Embryonic facial prominence (tissue), 1 donor: ENCODE measurements around the gene EFL1.
A peak's percentile ranks its signal among the peaks of the same experiment; 100 is the strongest.

Experiments
- DNase-seq: peaks from one replicate; pipeline ENCODE4 v3.0.0-alpha.2; 2016; ENCODE audit errors: extremely low spot score

EFL1 gene

DNA sequence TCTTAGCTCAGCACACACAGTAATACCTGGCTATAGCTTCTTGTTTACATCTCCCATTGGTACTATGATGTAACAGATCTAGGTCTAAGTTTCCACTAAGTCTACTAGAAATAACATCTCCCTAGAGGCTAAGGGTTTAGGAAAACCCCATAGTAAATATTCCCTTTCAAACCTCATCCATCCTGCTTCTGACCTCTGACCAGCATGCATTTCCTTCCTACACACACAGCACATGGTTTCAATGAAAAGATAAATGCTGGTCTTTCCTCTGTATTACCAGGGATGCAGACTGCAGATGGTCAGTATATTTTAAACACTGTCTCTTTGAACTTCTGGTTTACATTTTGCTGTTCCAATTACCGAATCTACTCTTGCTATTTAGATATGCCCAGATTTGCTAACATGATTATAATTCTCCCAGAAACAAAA, 96.6 kb downstream of the EFL1 start:
- DNase-seq, result no peak

GRCh38 chr15:82159922-82160321, 102.6 kb downstream of the EFL1 start:
- DNase-seq, result no peak

- no peak for DNase-seq
These were observed 103.7 kb downstream of the EFL1 start for GRCh38 chr15:82158811-82159210.

- DNase-seq, result no peak
These were observed 111.9 kb downstream of the EFL1 start for GRCh38 chr15:82150645-82151044.

GRCh38 chr15:82146990-82147461, 115.5 kb downstream of the EFL1 start:
- no peak for DNase-seq

DNA sequence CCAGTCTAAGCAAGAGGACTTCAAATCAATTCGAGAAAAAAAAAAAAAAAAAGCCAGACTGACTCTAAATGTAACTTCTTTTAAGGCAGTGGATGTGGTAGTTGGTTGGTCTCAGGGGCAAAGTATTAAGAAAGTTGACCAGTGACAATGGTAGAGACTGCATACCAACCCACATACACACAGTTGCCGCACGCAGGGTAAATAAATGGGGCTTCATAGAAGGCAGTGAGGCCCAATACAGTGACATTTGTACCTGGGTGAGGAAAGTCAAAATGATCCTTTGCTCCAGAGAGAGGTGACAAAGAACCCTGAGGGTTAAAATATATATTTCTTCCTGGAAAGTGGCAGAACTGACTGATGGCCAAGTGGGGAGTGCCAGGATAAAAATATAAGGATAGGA, 116.0 kb downstream of the EFL1 start:
- DNase-seq, result no peak

DNA sequence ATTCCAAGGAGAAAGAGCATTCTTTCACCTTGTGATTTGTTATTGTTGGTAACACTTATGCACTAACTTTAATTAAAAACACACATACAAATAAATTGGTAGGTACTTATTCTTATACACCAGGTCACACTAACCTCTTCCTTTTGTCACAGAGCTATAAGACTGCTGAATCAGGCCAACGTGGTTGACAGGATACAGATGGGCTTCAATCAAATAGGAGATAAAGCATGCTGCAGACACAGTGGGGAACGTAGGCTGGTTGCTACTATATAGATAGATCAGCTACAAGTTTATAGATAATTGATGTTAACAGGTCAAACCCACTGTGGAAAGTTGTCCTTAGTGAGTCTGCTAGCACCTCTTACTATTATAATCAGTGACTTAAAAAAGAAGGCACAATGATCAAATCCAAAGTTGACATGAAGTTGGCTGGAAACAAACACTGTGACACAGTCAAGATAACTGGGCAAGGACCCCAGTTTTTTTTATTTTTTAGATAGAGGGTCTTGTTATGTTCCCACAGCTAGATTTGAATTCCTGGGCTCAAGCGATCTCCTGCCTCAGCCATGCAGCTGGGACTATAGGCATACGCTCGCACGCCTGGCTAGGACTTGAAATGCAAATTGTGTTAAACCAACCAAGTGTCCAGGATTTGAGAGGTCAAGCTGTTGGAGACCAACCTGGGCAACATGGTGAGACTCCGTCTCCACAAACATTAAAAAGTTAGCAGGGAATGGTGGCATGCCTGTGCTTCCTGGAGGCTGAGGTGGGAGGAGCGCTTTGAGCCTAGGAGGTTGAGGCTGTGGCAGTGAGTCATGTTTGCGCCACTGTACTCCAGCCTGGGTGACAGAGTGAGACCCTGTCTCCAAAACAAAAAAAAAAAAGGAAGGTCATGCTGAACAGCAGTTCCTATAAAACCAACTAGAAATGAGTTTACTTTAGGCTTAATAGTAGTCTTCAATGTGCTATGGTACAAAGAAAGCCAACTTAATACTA, 118.8 kb downstream of the EFL1 start:
- DNase-seq, result no peak

DNA sequence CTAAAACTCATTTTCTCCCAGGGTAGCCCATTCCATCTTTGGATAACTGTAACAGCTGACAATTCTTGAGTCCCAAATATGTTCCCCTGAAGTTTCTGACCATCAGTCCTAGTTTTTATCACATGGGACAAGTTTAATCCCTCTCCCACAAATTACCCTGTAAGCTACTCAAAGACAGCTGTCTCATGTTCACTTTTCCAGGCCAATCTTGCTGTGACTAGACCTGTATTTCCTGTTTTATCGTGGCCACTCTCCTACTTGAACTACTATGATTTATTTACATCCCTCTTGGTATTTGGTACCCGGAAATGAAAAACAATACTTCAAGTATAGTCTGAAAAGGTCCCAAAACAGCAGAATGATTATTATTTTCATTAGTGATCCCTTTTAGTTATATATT, 121.6 kb downstream of the EFL1 start:
- no peak for DNase-seq

DNA sequence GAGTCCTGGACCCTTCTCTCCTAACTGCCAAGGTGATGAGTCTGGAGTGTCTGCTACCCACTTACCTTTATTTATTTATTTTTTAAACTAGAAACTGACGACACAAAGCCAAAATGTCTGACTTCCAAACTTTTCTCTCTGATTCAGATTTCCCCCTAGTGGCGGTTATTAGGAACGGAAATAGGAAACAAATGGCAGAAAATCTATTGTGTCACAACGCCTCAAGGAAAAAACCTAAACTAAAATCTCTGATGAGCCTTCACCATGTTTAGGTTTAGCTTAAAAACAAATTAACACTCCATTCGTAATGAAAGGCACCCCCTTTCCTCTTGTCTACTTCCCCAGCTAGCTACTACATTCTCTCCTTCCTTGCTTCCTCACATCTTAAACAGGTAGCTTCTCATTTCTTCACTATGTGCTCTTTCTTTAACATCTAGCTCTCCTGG, 122.7 kb downstream of the EFL1 start:
- DNase-seq, result peak; percentile 71

DNA sequence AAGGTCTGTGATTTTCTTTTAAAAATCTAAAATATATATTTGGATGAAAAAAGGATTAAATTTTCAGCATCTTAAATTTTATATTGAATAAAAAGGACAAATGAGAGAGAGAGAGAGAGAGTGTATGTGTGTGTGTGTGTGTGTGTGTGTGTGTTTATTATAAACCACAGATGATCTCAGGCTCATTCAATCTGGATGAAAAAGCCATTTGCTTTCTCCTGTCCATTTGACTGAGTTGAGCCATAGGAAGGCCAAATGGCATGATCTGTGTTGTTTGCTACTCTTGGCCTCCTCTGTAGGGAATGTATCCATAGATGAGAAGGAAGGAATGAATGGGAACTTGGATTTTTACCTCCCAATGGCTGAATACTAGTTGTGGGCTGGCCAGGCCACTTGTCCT, 124.2 kb downstream of the EFL1 start:
- no peak for DNase-seq

DNA sequence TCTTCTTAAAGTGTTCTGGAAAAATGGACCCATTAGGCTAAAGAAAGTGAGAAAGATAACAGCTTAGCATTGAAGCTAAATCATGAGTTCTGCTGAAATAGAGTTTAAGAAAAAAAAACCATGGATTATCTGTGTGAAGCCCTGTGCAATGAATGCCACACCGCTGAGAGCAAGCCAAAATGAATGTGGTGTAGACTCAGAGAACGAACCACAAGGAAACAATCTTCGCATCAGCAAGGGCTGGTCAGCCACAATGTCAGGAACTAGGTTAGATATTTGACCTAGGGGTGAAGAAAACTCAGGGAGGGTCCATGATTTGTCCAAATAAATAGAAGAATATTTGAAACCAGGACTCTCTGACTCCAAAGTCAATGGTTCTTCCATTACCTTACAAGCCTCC, 125.3 kb downstream of the EFL1 start:
- no peak for DNase-seq

DNA sequence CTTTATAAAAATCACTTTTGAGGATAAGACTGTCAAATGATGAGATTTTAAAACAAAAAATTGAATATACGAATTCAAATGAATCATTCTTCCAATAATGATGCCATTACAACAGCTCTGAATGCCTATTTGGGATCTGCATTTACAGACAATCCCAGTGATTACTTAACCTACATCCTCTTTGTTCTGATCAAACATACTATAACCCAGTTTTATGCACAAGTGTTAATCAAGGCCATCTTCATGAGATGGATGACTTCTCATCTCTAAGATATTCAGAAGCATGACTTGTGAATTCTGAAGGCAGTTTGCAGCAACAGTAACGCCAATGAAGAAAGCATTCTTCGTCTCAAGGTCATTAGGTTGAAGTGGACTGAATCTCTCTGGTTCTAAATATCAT, 126.4 kb downstream of the EFL1 start:
- DNase-seq, result no peak

- no peak for DNase-seq
These were observed 126.9 kb downstream of the EFL1 start for GRCh38 chr15:82135638-82136037.

DNA sequence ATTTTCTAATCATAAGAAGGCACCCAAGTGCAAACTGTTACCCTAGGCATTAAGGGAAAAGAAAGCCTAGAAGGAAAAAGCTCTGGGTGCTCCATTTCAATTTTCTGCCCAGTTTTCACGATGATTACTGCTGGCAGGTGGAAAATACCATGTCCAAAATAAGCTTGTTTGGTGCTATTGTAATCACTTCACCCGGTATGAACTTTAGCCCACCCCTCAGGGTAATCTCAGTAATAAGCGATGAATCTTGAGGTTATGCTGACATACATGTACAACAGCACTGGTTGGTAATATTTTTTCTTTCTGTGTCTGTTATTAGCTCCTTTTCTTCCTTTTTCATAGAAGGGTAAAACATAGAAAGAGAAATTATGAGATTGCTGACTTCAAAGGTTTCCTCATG, 128.1 kb downstream of the EFL1 start:
- DNase-seq, result no peak

DNA sequence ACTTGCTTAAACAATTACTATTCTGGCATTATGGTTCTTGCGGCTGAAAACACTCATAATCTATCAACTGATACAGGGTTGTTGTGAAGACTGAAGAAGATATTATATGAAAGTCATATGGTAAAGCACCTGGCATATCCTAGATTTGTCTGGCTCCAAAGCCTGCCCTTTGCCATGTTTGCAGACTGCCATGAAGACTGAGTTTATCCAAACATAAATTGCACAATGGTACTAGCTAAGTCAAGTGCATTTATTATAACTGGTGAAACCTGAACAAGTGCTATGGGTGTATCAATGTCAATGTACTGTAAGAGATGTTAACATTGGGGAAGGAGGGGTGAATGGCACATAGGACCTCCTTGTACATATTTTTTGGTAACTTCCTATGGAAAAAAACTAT, 129.3 kb downstream of the EFL1 start:
- no peak for DNase-seq

- no peak for DNase-seq
These were observed 129.8 kb downstream of the EFL1 start for GRCh38 chr15:82132742-82133141.

DNA sequence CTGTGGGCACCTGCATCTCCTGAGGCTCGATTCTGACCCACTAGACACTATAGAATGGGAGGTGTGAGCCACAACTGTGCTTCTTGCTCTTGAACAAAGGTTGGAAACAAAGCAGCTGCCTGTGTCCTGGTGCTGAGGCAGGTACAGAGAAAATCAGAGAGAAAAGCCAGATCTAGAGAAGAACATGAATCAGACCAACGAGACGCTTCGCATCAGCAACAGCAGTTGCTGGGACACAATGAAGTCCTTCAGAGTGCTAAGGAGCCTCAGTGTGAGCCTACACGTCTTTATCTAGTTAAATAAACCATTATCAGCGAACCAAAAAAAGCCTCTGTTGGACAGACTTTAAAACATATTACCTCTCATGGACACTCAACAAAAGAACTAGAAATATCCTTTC, 130.4 kb downstream of the EFL1 start:
- no peak for DNase-seq

DNA sequence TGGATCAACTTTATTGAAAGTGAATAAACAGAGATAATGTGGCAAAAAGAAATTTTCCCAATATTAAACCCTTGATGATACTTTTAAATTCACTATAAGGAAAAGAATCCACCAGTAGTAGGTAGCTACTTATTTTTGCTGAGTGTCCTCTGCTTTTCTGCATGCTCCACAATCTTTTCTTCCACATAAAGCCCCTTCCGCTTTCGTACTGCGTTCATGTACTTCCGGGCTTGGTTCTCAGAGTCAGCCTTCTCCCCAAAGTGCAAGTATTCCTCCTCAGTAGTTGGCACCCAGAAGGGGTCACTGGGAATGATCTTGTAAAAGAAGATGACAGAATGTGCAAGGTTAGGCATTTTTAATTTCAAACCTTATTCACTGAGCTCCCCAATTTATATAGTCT, 132.3 kb downstream of the EFL1 start:
- DNase-seq, result no peak

DNA sequence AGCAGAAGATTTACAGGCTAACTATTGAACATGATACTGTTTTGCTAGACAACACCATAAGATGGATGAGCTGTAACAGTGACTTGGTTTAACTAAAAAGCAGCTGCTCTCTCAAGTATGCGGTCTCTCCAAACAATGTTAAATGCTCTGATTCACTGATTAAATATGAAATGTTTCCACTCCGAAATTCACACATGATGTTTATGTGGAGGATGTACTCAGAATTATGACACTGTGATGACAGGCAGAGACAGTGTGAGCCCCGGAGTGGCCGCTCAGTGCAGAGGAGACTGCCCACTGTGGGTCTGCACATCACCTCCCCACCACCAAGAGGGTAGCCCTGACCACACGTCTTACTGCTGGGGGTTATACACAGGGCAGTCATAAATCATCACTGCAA, 132.8 kb downstream of the EFL1 start:
- DNase-seq, result no peak

GRCh38 chr15:82129149-82129692, 133.3 kb downstream of the EFL1 start:
- no peak for DNase-seq

DNA sequence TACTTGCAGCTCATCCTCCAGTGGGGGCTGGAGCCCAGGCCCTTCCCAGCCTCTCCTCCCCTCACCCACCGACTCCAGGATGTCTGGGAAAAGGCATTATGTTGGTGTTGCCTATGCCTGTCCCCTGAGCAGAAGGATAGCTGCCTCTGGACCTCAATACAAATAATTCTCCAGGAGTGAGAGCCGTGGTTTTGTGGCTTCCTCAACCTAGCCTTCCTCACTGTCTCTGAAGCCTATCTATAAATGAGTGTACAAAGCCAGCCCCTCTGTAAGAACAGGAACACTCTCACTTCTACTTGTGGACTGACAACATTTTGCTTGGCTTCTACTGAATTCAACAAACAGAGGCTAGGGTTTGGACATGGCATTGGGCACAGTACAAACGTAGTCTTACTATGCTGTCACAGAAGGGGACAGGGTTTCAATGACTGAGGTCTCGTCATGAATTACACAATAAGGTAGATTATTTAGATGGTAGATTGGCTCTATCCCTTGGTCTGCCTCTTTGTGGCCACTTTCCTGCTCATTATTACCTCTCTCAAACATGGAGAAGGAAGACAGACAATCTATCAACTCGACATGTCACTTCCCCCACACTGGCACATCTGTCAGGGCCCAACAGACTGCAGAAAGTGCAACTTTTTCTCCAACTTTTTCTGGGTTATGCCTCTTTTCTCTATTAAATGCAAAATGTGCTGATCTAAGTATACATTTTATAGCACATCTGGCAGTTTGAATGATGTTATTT, 134.0 kb downstream of the EFL1 start:
- no peak for DNase-seq

- no peak for DNase-seq
These were observed 135.0 kb downstream of the EFL1 start for GRCh38 chr15:82127581-82127980.
